Central memory CD8-positive, alpha-beta T cell (primary cell): ENCODE measurements around the gene ARVCF.

Source experiments
- ATAC-seq: fragments of 150-1000 bp; cut with Tn5 transposase; replicated peaks from 2 replicates; pipeline ENCODE4 v1.10.0; 2022; ENCODE audit warnings: mild to moderate bottlenecking, moderate FRiP score, moderate number of reproducible peaks; ENCODE audit not compliant: poor library complexity, severe bottlenecking; ENCODE audit errors: extremely low read depth
- DNase-seq, 2 donors: peaks; one replicate each; pipeline ENCODE4 v3.0.0; 2021; ENCODE audit warnings: low spot score in 2 of 2
- H3K27ac Mint-ChIP-seq: one replicate; pipeline ENCODE4 v1.8.0; 2022; ENCODE audit warnings: low read depth, mild to moderate bottlenecking, moderate library complexity, mixed read lengths
- H3K27me3 Mint-ChIP-seq: one replicate; pipeline ENCODE4 v1.8.0; 2022; ENCODE audit warnings: mixed read lengths
- H3K36me3 Mint-ChIP-seq: one replicate; pipeline ENCODE4 v1.8.0; 2022; ENCODE audit warnings: mild to moderate bottlenecking, moderate library complexity, mixed read lengths; ENCODE audit not compliant: insufficient read depth
- H3K4me1 Mint-ChIP-seq: one replicate; pipeline ENCODE4 v1.8.0; 2022; ENCODE audit warnings: mixed read lengths
- H3K4me3 Mint-ChIP-seq: one replicate; pipeline ENCODE4 v1.8.0; 2022; ENCODE audit warnings: mild to moderate bottlenecking, moderate library complexity, mixed read lengths
- H3K9me3 Mint-ChIP-seq: one replicate; pipeline ENCODE4 v1.8.0; 2022; ENCODE audit warnings: mixed read lengths

The ARVCF gene

GRCh38 chr22:19992481-19992911, 24.1 kb downstream of the ARVCF start:
- Mint-ChIP-seq H3K9me3 (no peaks in the 10 kb centered on the region), H3K27ac (no peak overlapping the region), H3K4me3 (no peak overlapping the region), H3K36me3 (no peaks in the 10 kb centered on the region), H3K4me1 (no peaks in the 10 kb centered on the region), H3K27me3 (no peaks in the 10 kb centered on the region)
- ATAC-seq (no peak), DNase-seq (no peak)

DNA sequence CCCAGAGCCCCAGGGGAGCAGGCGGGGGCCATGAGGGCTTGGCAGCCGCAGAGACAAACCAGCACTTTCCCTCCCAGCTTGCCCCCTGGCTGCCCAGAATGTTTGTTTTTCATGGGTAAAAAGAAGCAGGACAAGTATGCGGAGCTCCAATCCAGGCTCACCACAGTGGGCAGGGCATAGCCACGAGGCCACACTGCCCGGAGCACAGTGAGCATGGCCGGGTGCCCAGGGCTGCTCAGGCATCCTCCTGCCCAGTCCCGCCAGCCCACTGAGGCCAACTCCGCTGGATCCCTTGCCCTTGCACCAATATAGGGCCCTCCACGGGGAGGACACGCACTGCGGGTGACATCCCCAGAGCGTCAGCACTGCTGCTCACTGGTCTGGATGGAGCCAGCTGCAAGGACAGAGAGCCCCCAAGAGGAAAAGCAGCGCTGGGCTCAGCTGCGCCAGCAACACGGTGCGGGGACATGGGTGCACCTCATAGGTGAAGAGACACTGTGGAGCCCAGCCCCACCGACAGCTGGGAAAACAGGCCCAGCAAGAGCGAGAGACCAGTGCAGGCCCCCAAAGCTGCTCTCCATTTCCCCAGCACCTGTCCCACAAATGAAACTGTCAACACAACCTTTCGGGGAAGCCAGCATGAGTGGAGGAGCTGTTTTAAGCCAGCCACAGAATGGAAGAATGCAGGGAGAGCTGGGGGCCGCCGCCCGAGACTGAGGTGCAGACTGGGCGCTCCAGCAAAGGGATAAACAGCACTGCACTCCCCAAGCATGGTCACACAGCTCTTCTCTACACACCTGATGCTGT, 24.8 kb downstream of the ARVCF start:
- DNase-seq: no peak
- no peaks in the 10 kb centered on the region for H3K36me3 Mint-ChIP-seq
- no peaks in the 10 kb centered on the region for H3K9me3 Mint-ChIP-seq
- H3K4me1 Mint-ChIP-seq: no peaks in the 10 kb centered on the region
- H3K27ac Mint-ChIP-seq: no peak overlapping the region
- ATAC-seq: no peak
- H3K27me3 Mint-ChIP-seq: no peaks in the 10 kb centered on the region
- H3K4me3 Mint-ChIP-seq: no peak overlapping the region

DNA sequence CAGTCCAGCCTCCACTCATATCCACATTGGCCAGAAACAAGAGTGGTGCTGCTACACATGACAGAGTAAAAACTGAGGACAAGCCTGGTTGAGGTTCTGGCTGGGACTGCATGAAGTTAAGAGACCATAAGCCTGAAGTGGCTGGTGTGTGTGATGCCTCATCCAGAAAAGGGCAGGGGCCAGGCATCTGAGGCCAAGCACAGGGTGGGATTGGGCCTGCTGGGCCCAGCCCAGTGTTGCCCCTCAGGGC, 25.3 kb downstream of the ARVCF start:
- no peaks in the 10 kb centered on the region for H3K9me3 Mint-ChIP-seq
- no peak overlapping the region for H3K4me3 Mint-ChIP-seq
- no peak for DNase-seq
- no peak overlapping the region for H3K27ac Mint-ChIP-seq
- H3K36me3 Mint-ChIP-seq: no peaks in the 10 kb centered on the region
- ATAC-seq: no peak
- H3K4me1 Mint-ChIP-seq: no peaks in the 10 kb centered on the region
- no peaks in the 10 kb centered on the region for H3K27me3 Mint-ChIP-seq

DNA sequence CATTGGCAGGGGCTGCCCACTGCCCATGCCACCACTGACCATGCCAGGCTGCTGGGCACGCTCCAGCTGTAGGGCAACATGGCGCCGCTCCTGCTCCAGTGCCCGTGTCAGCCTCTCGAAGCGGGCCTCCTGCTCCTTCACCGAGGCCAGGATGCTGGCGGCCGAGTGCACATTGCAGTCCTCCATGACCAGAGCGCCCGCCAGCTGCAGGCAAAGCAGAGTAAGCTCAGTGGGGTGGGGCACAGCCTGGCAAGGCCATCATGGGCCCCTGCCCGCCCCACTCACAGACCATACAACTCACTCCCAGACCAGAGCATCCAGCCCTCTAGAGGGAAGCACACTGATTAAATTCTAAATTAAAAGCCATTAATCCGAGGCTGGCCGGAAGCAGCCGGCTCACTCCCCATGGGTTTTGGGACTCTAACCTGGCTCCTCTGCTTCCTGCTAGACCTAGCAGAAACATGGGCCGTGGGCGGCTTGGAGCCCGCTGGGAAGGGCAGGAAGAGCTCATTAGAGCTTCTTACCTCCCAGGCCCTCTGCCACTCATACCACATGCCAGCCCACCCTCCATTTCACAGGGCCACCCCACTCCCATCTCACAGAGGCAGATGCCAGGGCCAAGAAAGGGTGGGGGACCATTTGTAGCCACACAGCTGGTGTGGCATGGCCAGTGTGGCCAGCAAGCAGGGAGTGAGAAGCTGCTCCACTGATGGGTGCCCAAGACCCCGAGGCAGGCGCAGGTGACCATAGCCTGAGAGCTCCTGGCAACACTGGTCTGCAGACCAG, 25.8 kb downstream of the ARVCF start:
- ATAC-seq (no peak), DNase-seq (no peak)
- H3K9me3 Mint-ChIP-seq: no peaks in the 10 kb centered on the region
- H3K4me3 Mint-ChIP-seq: no peak overlapping the region
- no peaks in the 10 kb centered on the region for H3K36me3 Mint-ChIP-seq
- H3K27ac Mint-ChIP-seq: no peak overlapping the region
- no peaks in the 10 kb centered on the region for H3K27me3 Mint-ChIP-seq
- no peaks in the 10 kb centered on the region for H3K4me1 Mint-ChIP-seq

- Mint-ChIP-seq H3K36me3 (no peaks in the 10 kb centered on the region), H3K27me3 (no peaks in the 10 kb centered on the region), H3K9me3 (no peaks in the 10 kb centered on the region), H3K4me3 (no peak overlapping the region), H3K4me1 (no peaks in the 10 kb centered on the region), H3K27ac (no peak overlapping the region)
- ATAC-seq (no peak), DNase-seq (no peak)
Measured at GRCh38 chr22:19990188-19990587, 26.4 kb downstream of the ARVCF start.

DNA sequence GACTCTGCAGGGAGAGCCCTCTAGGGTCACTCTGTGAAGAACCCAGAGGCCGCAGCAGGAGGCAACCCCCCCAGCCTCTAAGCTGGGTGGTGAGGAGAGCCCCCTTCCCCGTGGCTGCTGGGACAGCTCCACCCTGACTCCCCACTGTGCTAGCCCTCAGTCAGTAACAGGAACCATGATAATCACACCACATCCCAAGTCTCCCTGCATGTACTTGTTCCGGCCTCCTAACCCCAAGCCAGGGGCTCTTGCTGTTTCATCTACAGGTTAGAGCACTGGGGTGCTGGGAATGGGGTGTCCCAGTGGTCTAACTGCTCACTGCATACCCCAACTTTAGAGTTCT, 26.9 kb downstream of the ARVCF start:
- no peaks in the 10 kb centered on the region for H3K36me3 Mint-ChIP-seq
- no peaks in the 10 kb centered on the region for H3K4me1 Mint-ChIP-seq
- no peaks in the 10 kb centered on the region for H3K9me3 Mint-ChIP-seq
- ATAC-seq (no peak), DNase-seq (no peak)
- no peak overlapping the region for H3K4me3 Mint-ChIP-seq
- H3K27me3 Mint-ChIP-seq: no peaks in the 10 kb centered on the region
- H3K27ac Mint-ChIP-seq: no peak overlapping the region

DNA sequence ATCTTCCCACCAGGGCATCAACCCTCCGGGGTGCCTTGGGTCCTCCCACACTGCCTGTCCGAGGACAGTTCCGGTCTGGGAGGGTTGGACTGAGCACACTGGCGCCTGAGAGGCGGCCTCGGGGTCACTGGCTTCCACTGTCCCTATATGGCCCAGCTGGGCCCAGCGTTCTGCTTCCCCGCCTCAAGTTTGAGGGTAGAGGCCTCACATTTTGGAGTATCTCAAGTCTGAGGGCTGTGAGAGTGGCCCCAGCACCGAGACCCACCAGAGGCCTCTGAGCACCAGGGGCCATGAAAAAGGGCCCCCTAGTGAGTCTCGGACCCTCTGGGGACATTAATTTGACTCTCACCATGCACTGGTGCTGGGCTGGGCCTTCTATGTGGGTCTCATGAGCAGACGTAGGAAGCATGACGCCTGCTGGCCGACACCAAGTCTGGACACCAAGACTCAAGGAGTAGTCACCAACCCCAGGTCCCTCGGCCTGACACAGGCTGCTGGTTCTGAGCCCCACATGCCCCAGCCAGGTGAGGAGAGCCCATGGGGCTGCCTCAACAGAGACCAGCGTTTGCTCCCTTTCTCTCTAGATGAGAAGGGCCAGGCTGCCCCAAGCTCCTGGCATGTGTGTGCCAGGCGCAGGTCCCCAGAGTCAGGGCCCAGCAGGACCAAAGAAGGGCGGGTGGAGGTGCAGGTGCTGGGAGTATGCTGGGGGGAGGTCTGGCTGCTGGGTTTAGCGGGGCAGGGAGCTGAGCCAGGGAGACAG, 27.5 kb downstream of the ARVCF start:
- no peak for ATAC-seq
- no peaks in the 10 kb centered on the region for H3K27me3 Mint-ChIP-seq
- no peaks in the 10 kb centered on the region for H3K9me3 Mint-ChIP-seq
- H3K4me3 Mint-ChIP-seq: no peak overlapping the region
- H3K27ac Mint-ChIP-seq: no peak overlapping the region
- no peak for DNase-seq
- H3K4me1 Mint-ChIP-seq: no peaks in the 10 kb centered on the region
- H3K36me3 Mint-ChIP-seq: no peaks in the 10 kb centered on the region

DNA sequence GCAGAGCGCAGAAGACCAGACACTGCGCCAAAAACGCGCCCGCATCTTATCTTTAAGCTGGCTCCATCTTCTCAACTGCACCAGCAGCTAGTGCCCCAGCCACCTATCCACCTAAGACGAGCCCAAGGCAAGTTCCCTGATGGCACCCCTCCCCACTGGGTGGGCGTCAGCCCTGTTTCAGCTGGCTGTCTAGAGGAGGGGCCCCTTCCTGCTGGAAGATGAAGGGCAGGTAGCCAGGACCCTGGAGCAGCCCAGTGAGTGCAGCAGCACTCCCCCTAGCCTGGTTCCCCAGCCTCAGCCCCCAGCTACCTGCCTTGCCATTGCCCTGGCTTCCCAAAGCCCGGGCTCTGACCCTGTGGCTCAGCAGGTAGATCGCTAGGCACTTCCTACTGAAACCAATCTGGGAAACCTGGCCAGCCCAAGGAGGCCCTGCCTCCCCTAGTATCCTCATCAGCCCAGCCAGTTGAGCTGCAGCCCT, 28.3 kb downstream of the ARVCF start:
- peak overlapping the region; percentile 56 for H3K4me3 Mint-ChIP-seq

DNA sequence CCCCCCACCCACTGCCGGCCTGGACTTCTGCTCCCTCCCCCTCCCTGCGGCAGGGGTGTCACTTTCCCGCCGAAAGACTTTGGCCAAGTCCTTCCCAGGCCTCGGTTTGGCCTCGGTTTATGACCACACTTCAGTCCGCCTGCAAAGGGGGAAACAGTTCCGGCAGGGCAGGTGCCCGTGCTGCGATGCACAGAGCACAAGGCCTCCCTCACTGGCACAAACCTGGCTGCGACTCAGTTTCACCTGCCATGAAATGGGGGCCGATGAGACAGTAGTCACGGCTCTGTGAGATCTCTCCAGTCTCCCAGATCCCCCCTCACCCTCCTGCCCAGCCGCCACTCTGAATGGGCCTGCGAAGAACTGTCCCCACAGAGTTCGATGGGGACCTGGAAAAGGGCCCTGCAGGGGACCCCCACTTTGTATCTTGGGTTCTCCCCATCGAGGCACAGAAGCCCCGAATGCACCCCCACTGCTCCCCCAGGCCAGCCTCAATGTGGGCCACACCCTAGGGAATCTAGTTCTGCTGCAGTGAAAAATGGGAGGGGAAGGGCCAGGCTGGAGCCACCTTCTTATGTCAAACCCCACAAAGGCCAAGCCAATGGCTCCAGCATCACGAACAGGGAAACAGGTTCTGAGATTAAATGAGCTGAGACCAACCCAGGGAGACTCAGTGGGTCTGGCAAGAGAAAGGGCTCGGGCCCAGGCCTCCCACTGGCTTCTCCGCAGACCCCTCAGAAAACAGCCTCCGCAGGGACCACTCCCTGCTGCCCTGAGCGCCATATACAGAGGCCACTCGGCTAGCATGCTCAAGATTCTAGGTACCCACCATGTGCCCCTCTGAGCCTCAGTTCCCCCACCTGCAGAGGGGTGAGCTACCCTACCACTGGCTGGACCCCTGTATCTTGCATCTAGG, 29.0 kb downstream of the ARVCF start:
- Mint-ChIP-seq H3K27me3 (no peaks in the 10 kb centered on the region), H3K36me3 (no peaks in the 10 kb centered on the region), H3K4me1 (no peaks in the 10 kb centered on the region), H3K4me3 (peak overlapping the region; percentile 56), H3K27ac (no peak overlapping the region), H3K9me3 (no peaks in the 10 kb centered on the region)
- ATAC-seq (no peak), DNase-seq (no peak)

More for the DNA sequence above, 28.3 kb downstream of the ARVCF start:
- H3K9me3 Mint-ChIP-seq: no peaks in the 10 kb centered on the region
- H3K4me1 Mint-ChIP-seq: no peaks in the 10 kb centered on the region
- ATAC-seq: no peak
- no peak overlapping the region for H3K27ac Mint-ChIP-seq
- H3K36me3 Mint-ChIP-seq: no peaks in the 10 kb centered on the region
- H3K27me3 Mint-ChIP-seq: no peaks in the 10 kb centered on the region
- DNase-seq: no peak

GRCh38 chr22:19986410-19987341, 29.9 kb downstream of the ARVCF start:
- no peaks in the 10 kb centered on the region for H3K36me3 Mint-ChIP-seq
- no peaks in the 10 kb centered on the region for H3K27me3 Mint-ChIP-seq
- H3K4me1 Mint-ChIP-seq: no peaks in the 10 kb centered on the region
- no peaks in the 10 kb centered on the region for H3K9me3 Mint-ChIP-seq
- peak overlapping the region; percentile 56 for H3K4me3 Mint-ChIP-seq
- DNase-seq: peak; percentile 33 to 34
- peak; percentile 61 for ATAC-seq
- H3K27ac Mint-ChIP-seq: no peak overlapping the region

DNA sequence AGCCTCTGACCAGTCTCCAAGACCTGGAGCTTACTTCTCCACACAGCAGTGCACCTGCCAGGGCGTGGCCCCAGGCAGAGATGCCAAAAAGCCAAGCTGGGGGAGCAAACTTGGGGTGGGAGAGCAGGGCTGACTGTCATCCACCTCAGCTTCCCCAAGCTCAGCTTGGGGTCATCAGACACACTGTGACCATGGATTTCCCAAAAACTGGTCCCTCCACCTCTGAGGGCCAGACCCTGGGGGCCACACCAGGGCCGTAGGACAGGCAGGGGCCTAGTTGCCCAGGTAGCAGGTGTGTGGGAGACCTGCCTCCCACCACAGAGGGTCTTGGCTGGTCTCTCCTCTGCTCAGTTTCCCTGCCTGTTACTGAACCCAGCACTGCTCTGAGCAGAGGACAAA, 30.6 kb downstream of the ARVCF start:
- H3K27me3 Mint-ChIP-seq: no peaks in the 10 kb centered on the region
- peak overlapping the region; percentile 20 for H3K4me3 Mint-ChIP-seq
- no peaks in the 10 kb centered on the region for H3K36me3 Mint-ChIP-seq
- no peak overlapping the region for H3K27ac Mint-ChIP-seq
- ATAC-seq (no peak), DNase-seq (no peak)
- H3K4me1 Mint-ChIP-seq: no peaks in the 10 kb centered on the region
- no peaks in the 10 kb centered on the region for H3K9me3 Mint-ChIP-seq
